Myocyte (in vitro differentiated cells): Measurements from ENCODE around the gene PAQR8. TPM values are rescaled to one million over a fixed set of nuclear protein-coding genes. Genes with fewer than 3 reads are reported as not detected.

Experiments
- total RNA-seq: library from RNA; depleted of rRNA; stranded (reverse); fragments of >200 nt; gene quantifications from 2 replicates; pipeline ENCODE4 v1.2.3, GENCODE V29; 2014

PAQR8 gene
- total RNA-seq, 1 donor from 2014 or later: 2.7 TPM

Other genes with a start within 250 kb of the PAQR8 start
- not detected in 2 replicates for gene IL17A, start 175.8 kb upstream of the PAQR8 start, total RNA-seq
- not detected in 2 replicates for gene IL17F, start 117.7 kb upstream of the PAQR8 start, total RNA-seq
- 12.0 and 17.6 TPM in 2 replicates for gene MCM3, start 77.4 kb upstream of the PAQR8 start, total RNA-seq
- 47.2 and 47.5 TPM in 2 replicates for gene EFHC1, start 58.2 kb downstream of the PAQR8 start, total RNA-seq
- 70.0 and 81.3 TPM in 2 replicates for gene TRAM2, start 214.9 kb downstream of the PAQR8 start, total RNA-seq